HCT116 (cell line): Measurements from ENCODE around the gene CCL18. TPM values are rescaled to one million over a fixed set of nuclear protein-coding genes. Genes with fewer than 3 reads are reported as not detected.
"Not testable (repeated sequence)": the region's sequence is repeated elsewhere in the genome, so short reads cannot be mapped to it uniquely, and the experiment has no call there.

ENCODE experiments used
- ATAC-seq: fragments of 200-7000 bp; cut with Tn5 transposase; 2 replicates; pipeline ENCODE4 v1.9.1; 2020; ENCODE audit warnings: mild to moderate bottlenecking, moderate library complexity
- BruUV-seq: library from RNA; stranded (reverse); fragments of 400-500 nt; replicated peaks from 2 replicates; lab custom pipeline; 2021; lab: Mats Ljungman, UMichigan
- CTCF ChIA-PET: fragments of 300-600 bp; sonication (Branson Sonifier 250); formaldehyde crosslinking; loops from one replicate; lab custom pipeline; 2021; ENCODE audit warnings: antibody characterized with exemption; lab: Charles Lee
- POLR2A ChIA-PET: fragments of 300-600, 350-600 bp; sonication (Branson Sonifier 250); formaldehyde crosslinking; loops from one replicate; lab custom pipeline; 2021; ENCODE audit warnings: antibody characterized with exemption; lab: Charles Lee
- RAD21 ChIA-PET, 2 experiments: fragments of 300-600 bp; sonication (Branson Sonifier 250); formaldehyde crosslinking; loops; one replicate each; lab custom pipeline; 2023; ENCODE audit warnings: low total read pairs in 2 of 2; ENCODE audit not compliant: uncharacterized antibody in 2 of 2, unreplicated experiment in 2 of 2, low non-redundant PET in 1 of 2; lab: Charles Lee
- DNase-seq: peaks from one replicate; pipeline ENCODE4 v3.0.0-alpha.2; 2010; ENCODE audit warnings: low read depth, low spot score
- H2AFZ ChIP-seq: fragments of 200-600 bp; shearing (Covaris generic), sonication (generic); 2 replicates; pipeline ENCODE4 v1.6.1; 2017; ENCODE audit warnings: low read depth, mixed run types, mixed read lengths, antibody characterized with exemption, low read length; ENCODE audit not compliant: poor library complexity, severe bottlenecking
- H3K27ac ChIP-seq: 2 replicates; pipeline ENCODE4 v1.5.1; 2012; ENCODE audit warnings: low read depth, low read length
- H3K27me3 ChIP-seq: fragments of 200-600 bp; sonication (generic); 2 replicates; pipeline ENCODE4 v1.6.1; 2016; ENCODE audit warnings: mixed run types, low read length, mixed read lengths; ENCODE audit not compliant: insufficient read depth
- H3K36me3 ChIP-seq, 2 experiments: fragments of 200-500 bp in 1 of 2; fragments of 200-600 bp in 1 of 2; sonication (Bioruptor generic) in 1 of 2; sonication (generic) in 1 of 2; 2 replicates each; pipeline versions ENCODE4 v1.5.1 to v1.6.1; 2014 to 2016; ENCODE audit warnings: low read length in 2 of 2, inconsistent platforms in 1 of 2, mixed read lengths in 1 of 2, mixed run types in 1 of 2; ENCODE audit not compliant: insufficient read depth in 2 of 2, control insufficient read depth in 1 of 2
- H3K4me1 ChIP-seq, 2 experiments: fragments of 200-600 bp in 1 of 2; sonication (generic) in 1 of 2; 2 replicates each; pipeline versions ENCODE4 v1.5.1 to v1.6.1; 2012 to 2017; ENCODE audit warnings: low read length in 2 of 2, inconsistent platforms in 1 of 2, mild to moderate bottlenecking in 1 of 2, mixed read lengths in 1 of 2, mixed run types in 1 of 2, moderate library complexity in 1 of 2; ENCODE audit not compliant: insufficient read depth in 2 of 2, control insufficient read depth in 1 of 2
- H3K4me2 ChIP-seq: fragments of 200-600 bp; sonication (generic); 2 replicates; pipeline ENCODE4 v1.6.1; 2017; ENCODE audit warnings: mixed run types, low read length, mixed read lengths
- H3K4me3 ChIP-seq, 2 experiments: fragments of 200-600 bp in 1 of 2; sonication (generic) in 1 of 2; replicated peaks in 1 of 2; 2 replicates each; pipeline ENCODE4 v1.5.1; 2011 to 2016; ENCODE audit warnings: low read length in 2 of 2, control low read depth in 1 of 2, low read depth in 1 of 2, mild to moderate bottlenecking in 1 of 2, mixed read lengths in 1 of 2, mixed run types in 1 of 2
- H3K79me2 ChIP-seq: fragments of 200-600 bp; sonication (generic); 2 replicates; pipeline ENCODE4 v1.6.1; 2017; ENCODE audit warnings: mild to moderate bottlenecking, mixed run types, low read length, moderate library complexity, mixed read lengths; ENCODE audit not compliant: insufficient read depth
- H3K9ac ChIP-seq: fragments of 200-600 bp; sonication (generic); 2 replicates; pipeline ENCODE4 v1.6.1; 2016; ENCODE audit warnings: low read length, mixed read lengths
- H3K9me2 ChIP-seq: fragments of 200-600 bp; sonication (generic), shearing (Covaris generic); 2 replicates; pipeline ENCODE4 v1.6.1; 2017; ENCODE audit warnings: mixed run types, mild to moderate bottlenecking, moderate library complexity; ENCODE audit not compliant: insufficient read depth
- H3K9me3 ChIP-seq, 2 experiments: fragments of 200-500 bp in 1 of 2; fragments of 200-600 bp in 1 of 2; sonication (Bioruptor generic) in 1 of 2; sonication (generic) in 1 of 2; 2 replicates each; pipeline ENCODE4 v1.6.1; 2014 to 2017; ENCODE audit warnings: low read length in 2 of 2, mixed read lengths in 2 of 2, inconsistent platforms in 1 of 2, low read depth in 1 of 2, mild to moderate bottlenecking in 1 of 2, mixed run types in 1 of 2, moderate library complexity in 1 of 2; ENCODE audit not compliant: control insufficient read depth in 1 of 2, insufficient read depth in 1 of 2
- H4K20me1 ChIP-seq: fragments of 200-600 bp; sonication (generic), shearing (Covaris generic); 2 replicates; pipeline ENCODE4 v1.6.1; 2017; ENCODE audit warnings: mixed run types, mild to moderate bottlenecking, moderate library complexity; ENCODE audit not compliant: insufficient read depth
- CBX3 ChIP-seq: IDR thresholded peaks from 2 replicates; pipeline ENCODE4 v1.6.1; 2012; ENCODE audit warnings: low read depth
- CTCF ChIP-seq, 3 experiments: fragments of 200-600 bp in 1 of 3; sonication (generic) in 1 of 3; IDR thresholded peaks in 2 of 3; conservative IDR thresholded peaks in 1 of 3; 2 replicates each; pipeline ENCODE4 v1.5.1; 2012 to 2017; ENCODE audit warnings: low read depth in 2 of 3, low read length in 2 of 3, antibody characterized with exemption in 1 of 3, borderline replicate concordance in 1 of 3, control low read depth in 1 of 3, mild to moderate bottlenecking in 1 of 3, mixed read lengths in 1 of 3, mixed run types in 1 of 3, moderate library complexity in 1 of 3; ENCODE audit not compliant: insufficient read depth in 1 of 3
- JUND ChIP-seq: IDR thresholded peaks from 2 replicates; pipeline ENCODE4 v1.6.1; 2012
- MAX ChIP-seq: IDR thresholded peaks from 2 replicates; pipeline ENCODE4 v1.6.1; 2012
- POLR2AphosphoS5 ChIP-seq: IDR thresholded peaks from 2 replicates; pipeline ENCODE4 v1.6.1; 2011; ENCODE audit warnings: mild to moderate bottlenecking, low read depth, low read length, moderate library complexity
- RAD21 ChIP-seq: IDR thresholded peaks from 2 replicates; pipeline ENCODE4 v1.6.1; 2012; ENCODE audit warnings: low read depth, mild to moderate bottlenecking
- REST ChIP-seq: IDR thresholded peaks from 2 replicates; pipeline ENCODE4 v1.6.1; 2012; ENCODE audit warnings: low read depth
- SP1 ChIP-seq: IDR thresholded peaks from 2 replicates; pipeline ENCODE4 v1.6.1; 2012; ENCODE audit warnings: low read depth
- SRF ChIP-seq: IDR thresholded peaks from 2 replicates; pipeline ENCODE4 v1.6.1; 2012; ENCODE audit warnings: low read depth
- TCF7L2 ChIP-seq: IDR thresholded peaks from 2 replicates; pipeline ENCODE4 v1.7.0; 2011; ENCODE audit warnings: borderline replicate concordance, inconsistent platforms; ENCODE audit not compliant: insufficient read depth, insufficient read length; ENCODE audit errors: extremely low read depth
- YY1 ChIP-seq: IDR thresholded peaks from 2 replicates; pipeline ENCODE4 v1.6.1; 2011; ENCODE audit warnings: low read length, low read depth, moderate library complexity, mild to moderate bottlenecking; ENCODE audit not compliant: insufficient replicate concordance; ENCODE audit errors: extremely low read depth
- ZBTB33 ChIP-seq: IDR thresholded peaks from 2 replicates; pipeline ENCODE4 v1.6.1; 2011; ENCODE audit warnings: mild to moderate bottlenecking, low read length, moderate library complexity; ENCODE audit not compliant: insufficient replicate concordance; ENCODE audit errors: extremely low read depth
- ZFX ChIP-seq: fragments of 450-650 bp; IDR thresholded peaks from 2 replicates; pipeline ENCODE4 v1.6.1; 2017
- intact Hi-C: fragments of 100-400 bp; cut with micrococcal nuclease; formaldehyde crosslinking; loops from 2 replicates; pipeline ENCODE4 v1.10.0; 2022
- total RNA-seq: library from RNA; stranded (reverse); gene quantifications from one replicate; pipeline ENCODE4 v1.2.1, GENCODE V29; 2021; ENCODE audit not compliant: unreplicated experiment

CCL18 gene
- total RNA-seq, 1 experiment from 2014 or later, result not detected

GRCh38 chr17:36014946-36015345 lies 49.1 kb upstream of the CCL18 start:
- Histone ChIP-seq H3K4me1 (no peaks in the 10 kb centered on the region), H3K4me2 (no peak overlapping the region), H3K36me3 (no peaks in the 10 kb centered on the region), H3K9me3 (no peaks in the 10 kb centered on the region), H3K79me2 (no peaks in the 10 kb centered on the region), H3K9me2 (no peaks in the 10 kb centered on the region), H3K4me3 (no peak overlapping the region), H2AFZ (no peak overlapping the region), H3K27ac (no peak overlapping the region), H3K9ac (no peak overlapping the region), H4K20me1 (no peaks in the 10 kb centered on the region), H3K27me3 (peaks cover 19% of the 10 kb centered on the region)
- ChIA-PET POLR2A (no interaction called here), RAD21 (no interaction called here), CTCF (no interaction called here)
- BruUV-seq, result no TSS peak
- intact Hi-C loops, result no loop called here
- no peak for ATAC-seq
- DNase-seq, result no peak
- TF ChIP-seq JUND (no peak), YY1 (no peak), REST (no peak), POLR2AphosphoS5 (no peak), TCF7L2 (no peak), SRF (no peak), ZFX (no peak), CTCF (IDR thresholded peaks at IDR 0.05 in 2 of 3, conservative IDR thresholded peaks at IDR 0.05 in 1 of 3; ENCODE audit: borderline replicate concordance in 1 of 3, insufficient read depth in 1 of 3, low read depth in 2 of 3, low read length in 2 of 3) (no peak), MAX (no peak), ZBTB33 (no peak), SP1 (no peak), RAD21 (no peak), CBX3 (no peak)

GRCh38 chr17:36015895-36016294 lies 48.2 kb upstream of the CCL18 start:
- intact Hi-C loops, BruUV-seq, DNase-seq, H3K27ac ChIP-seq, H3K4me1 ChIP-seq, H3K79me2 ChIP-seq, H2AFZ ChIP-seq, POLR2A ChIA-PET, H3K4me3 ChIP-seq, H3K9ac ChIP-seq, H3K9me2 ChIP-seq, RAD21 ChIA-PET, H3K9me3 ChIP-seq, H4K20me1 ChIP-seq, H3K36me3 ChIP-seq, CTCF ChIA-PET, ATAC-seq, H3K4me2 ChIP-seq: not testable (repeated sequence)
- peaks cover 22% of the 10 kb centered on the region for H3K27me3 ChIP-seq
